Measurements from ENCODE around the gene TAF1C. TPM values are rescaled to one million over a fixed set of nuclear protein-coding genes. Genes with fewer than 3 reads are reported as not detected.

The TAF1C gene
- total RNA-seq, 1 donor, result 19.5 TPM

DNA sequence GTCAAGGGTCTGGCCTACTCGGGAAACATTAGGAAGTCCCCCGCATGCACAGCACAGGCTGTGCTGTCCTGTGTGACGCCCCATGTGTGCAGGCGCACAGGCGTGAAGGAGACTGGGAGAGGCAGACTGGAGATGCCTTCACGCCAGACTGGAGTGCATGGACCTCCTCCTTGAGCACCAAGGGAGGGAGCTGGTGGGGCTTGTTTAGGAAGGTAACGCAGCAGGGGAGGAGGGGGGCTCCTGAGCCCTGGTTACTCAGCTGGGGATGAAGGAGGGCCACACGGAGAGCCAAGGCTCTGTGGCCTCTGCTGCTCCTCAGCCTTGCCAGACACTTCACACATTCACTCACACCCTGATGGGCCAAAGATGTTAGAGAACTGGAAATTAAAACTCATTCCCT, 49.6 kb downstream of the TAF1C start:
- no peak overlapping the region for H3K4me3 ChIP-seq (ENCODE audit: insufficient read depth, low read length)
- peaks cover 68% of the 10 kb centered on the region for H3K79me2 ChIP-seq (ENCODE audit: insufficient read depth, low read length)

DNA sequence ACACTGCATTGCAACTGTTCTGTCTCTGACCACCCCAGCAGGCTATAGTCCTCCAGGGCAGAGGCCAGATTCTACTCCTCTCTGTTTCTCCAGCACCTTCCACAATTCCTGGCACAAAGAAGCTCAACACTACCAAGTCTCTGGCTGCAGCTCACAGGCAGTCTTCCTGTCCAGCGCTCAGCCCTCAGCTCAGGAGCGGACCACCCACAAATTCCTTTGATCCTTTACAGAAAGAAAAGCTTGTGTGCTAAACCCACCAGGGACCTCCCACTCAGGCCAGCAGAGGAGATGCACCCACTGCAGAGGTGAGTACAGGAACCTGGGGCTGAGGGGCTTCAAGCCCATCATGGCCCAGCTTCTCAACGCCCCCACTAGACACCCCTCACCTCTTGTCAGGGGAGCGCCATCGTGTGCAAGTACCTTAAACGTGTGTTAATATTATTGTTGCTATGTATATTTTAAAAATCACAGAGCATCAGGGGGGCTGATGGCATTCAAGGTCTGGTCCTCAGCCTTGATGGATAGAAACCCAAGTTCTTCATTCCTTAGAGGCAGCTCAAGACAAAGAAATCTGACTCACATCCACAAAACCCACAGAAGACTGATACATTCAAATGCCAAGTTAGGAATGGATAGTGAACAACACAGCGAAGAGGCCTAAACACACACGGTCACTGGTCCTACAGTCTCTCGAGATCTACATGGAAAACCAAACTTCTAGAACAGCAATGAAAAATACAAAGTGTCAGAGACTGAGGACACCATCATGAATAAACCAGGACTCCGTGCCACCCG, 50.3 kb downstream of the TAF1C start:
- H3K9me3 ChIP-seq (ENCODE audit: low read depth, low read length), result no peaks in the 10 kb centered on the region
- no peak overlapping the region for H3K27ac ChIP-seq (ENCODE audit: low read depth, low read length)
- no peak overlapping the region for H3K4me2 ChIP-seq (ENCODE audit: insufficient read depth, low read length)
- no peak overlapping the region for H3K4me3 ChIP-seq (ENCODE audit: insufficient read depth, low read length)
- H3K27me3 ChIP-seq (ENCODE audit: insufficient read depth, low read length), result no peaks in the 10 kb centered on the region
- H3K79me2 ChIP-seq (ENCODE audit: insufficient read depth, low read length), result peaks cover 64% of the 10 kb centered on the region
- no peak for DNase-seq (ENCODE audit: insufficient read length, low spot score, missing footprints)
- H2AFZ ChIP-seq (ENCODE audit: low read length), result no peak overlapping the region
- peaks cover 12% of the 10 kb centered on the region for H3K4me1 ChIP-seq (ENCODE audit: insufficient read depth, low read length)
- H3K36me3 ChIP-seq (ENCODE audit: insufficient read depth, low read length), result no peaks in the 10 kb centered on the region
- peaks cover 26% of the 10 kb centered on the region for H4K20me1 ChIP-seq (ENCODE audit: insufficient read depth, low read length)
- TF ChIP-seq, protein P1, sequence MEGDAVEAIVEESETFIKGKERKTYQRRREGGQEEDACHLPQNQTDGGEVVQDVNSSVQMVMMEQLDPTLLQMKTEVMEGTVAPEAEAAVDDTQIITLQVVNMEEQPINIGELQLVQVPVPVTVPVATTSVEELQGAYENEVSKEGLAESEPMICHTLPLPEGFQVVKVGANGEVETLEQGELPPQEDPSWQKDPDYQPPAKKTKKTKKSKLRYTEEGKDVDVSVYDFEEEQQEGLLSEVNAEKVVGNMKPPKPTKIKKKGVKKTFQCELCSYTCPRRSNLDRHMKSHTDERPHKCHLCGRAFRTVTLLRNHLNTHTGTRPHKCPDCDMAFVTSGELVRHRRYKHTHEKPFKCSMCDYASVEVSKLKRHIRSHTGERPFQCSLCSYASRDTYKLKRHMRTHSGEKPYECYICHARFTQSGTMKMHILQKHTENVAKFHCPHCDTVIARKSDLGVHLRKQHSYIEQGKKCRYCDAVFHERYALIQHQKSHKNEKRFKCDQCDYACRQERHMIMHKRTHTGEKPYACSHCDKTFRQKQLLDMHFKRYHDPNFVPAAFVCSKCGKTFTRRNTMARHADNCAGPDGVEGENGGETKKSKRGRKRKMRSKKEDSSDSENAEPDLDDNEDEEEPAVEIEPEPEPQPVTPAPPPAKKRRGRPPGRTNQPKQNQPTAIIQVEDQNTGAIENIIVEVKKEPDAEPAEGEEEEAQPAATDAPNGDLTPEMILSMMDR (IDR thresholded peaks at IDR 0.05; ENCODE audit: extremely low read depth, low read depth, low read length), result no peak

More for the DNA sequence above, 49.6 kb downstream of the TAF1C start:
- H2AFZ ChIP-seq (ENCODE audit: low read length), result no peak overlapping the region
- no peaks in the 10 kb centered on the region for H3K36me3 ChIP-seq (ENCODE audit: insufficient read depth, low read length)
- peaks cover 12% of the 10 kb centered on the region for H3K4me1 ChIP-seq (ENCODE audit: insufficient read depth, low read length)
- H3K4me2 ChIP-seq (ENCODE audit: insufficient read depth, low read length), result no peak overlapping the region
- DNase-seq (ENCODE audit: insufficient read length, low spot score, missing footprints), result no peak
- peaks cover 26% of the 10 kb centered on the region for H4K20me1 ChIP-seq (ENCODE audit: insufficient read depth, low read length)
- H3K27ac ChIP-seq (ENCODE audit: low read depth, low read length), result no peak overlapping the region
- H3K9me3 ChIP-seq (ENCODE audit: low read depth, low read length), result no peaks in the 10 kb centered on the region
- no peaks in the 10 kb centered on the region for H3K27me3 ChIP-seq (ENCODE audit: insufficient read depth, low read length)
- TF ChIP-seq, protein P1 (IDR thresholded peaks at IDR 0.05; ENCODE audit: extremely low read depth, low read depth, low read length), result no peak

DNA sequence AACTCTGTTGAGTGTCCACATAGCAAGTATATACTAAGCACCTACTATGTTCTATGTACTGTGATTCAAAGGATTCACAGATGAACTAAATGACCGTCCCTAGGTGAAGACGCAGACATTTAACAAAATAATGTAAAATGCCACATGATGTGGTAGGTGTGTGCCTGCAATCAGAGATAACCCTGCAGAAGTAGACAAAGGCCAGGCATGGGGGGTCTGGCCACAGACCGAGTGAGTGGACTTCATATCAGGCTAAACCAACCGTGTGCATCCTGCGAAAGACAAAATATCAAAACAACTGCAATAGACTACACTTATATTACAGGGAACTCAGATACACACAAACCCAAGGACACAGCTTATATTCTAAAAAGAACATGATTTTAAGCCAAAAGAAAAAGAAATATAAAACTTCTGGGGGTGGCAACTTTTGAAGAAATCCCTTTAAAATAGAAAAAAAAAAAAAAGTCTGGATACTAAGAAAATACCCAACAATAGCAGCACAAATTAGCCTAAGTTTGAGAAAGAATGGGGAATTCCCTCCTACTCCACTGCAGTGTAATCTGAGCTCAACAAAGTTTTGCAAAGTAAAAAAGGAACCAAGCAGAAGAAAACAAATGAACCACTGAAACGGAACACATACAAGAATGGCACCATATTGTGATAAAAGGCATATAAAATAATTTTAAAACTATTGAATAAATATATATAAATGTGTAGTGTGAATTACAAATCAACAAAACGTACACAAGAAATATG, 54.2 kb downstream of the TAF1C start:
- Histone ChIP-seq H3K4me2 (ENCODE audit: insufficient read depth, low read length) (no peak overlapping the region), H4K20me1 (ENCODE audit: insufficient read depth, low read length) (peaks cover 15% of the 10 kb centered on the region), H3K27me3 (ENCODE audit: insufficient read depth, low read length) (no peaks in the 10 kb centered on the region), H3K4me1 (ENCODE audit: insufficient read depth, low read length) (peaks cover 9% of the 10 kb centered on the region), H2AFZ (ENCODE audit: low read length) (no peak overlapping the region), H3K79me2 (ENCODE audit: insufficient read depth, low read length) (peaks cover 35% of the 10 kb centered on the region), H3K4me3 (ENCODE audit: insufficient read depth, low read length) (no peak overlapping the region), H3K36me3 (ENCODE audit: insufficient read depth, low read length) (peaks cover 17% of the 10 kb centered on the region), H3K9me3 (ENCODE audit: low read depth, low read length) (no peaks in the 10 kb centered on the region), H3K27ac (ENCODE audit: low read depth, low read length) (no peak overlapping the region)
- TF ChIP-seq, protein P1 (IDR thresholded peaks at IDR 0.05; ENCODE audit: extremely low read depth, low read depth, low read length), result no peak
- DNase-seq (ENCODE audit: insufficient read length, low spot score, missing footprints), result no peak

DNA sequence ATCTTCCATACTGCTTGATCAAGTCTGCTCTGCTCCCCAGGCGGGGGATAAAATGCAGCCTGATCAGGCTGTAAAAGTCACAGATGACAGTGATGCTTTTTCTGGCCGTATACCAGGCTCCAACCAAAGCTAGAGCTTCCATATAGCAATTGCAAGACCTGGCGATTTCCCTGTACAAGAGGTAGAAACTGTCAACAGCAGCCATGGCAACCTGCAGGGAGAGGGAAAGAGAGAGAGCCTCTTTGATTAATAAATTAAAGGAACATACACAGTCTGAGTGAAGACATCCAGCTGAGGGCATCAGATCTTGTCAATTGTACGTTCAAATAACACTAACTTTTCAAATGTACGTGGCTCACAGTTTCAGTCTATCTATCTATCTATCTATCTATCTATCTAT, 55.7 kb downstream of the TAF1C start:
- TF ChIP-seq, protein P1 (IDR thresholded peaks at IDR 0.05; ENCODE audit: extremely low read depth, low read depth, low read length), result no peak
- DNase-seq (ENCODE audit: insufficient read length, low spot score, missing footprints), result no peak

More for the DNA sequence above, 55.7 kb downstream of the TAF1C start:
- Histone ChIP-seq H3K36me3 (ENCODE audit: insufficient read depth, low read length) (peaks cover 17% of the 10 kb centered on the region), H3K4me1 (ENCODE audit: insufficient read depth, low read length) (peaks cover 7% of the 10 kb centered on the region), H3K4me2 (ENCODE audit: insufficient read depth, low read length) (no peak overlapping the region), H3K27ac (ENCODE audit: low read depth, low read length) (no peak overlapping the region), H3K4me3 (ENCODE audit: insufficient read depth, low read length) (no peak overlapping the region), H4K20me1 (ENCODE audit: insufficient read depth, low read length) (peaks cover 6% of the 10 kb centered on the region), H3K9me3 (ENCODE audit: low read depth, low read length) (no peaks in the 10 kb centered on the region), H3K79me2 (ENCODE audit: insufficient read depth, low read length) (peaks cover 19% of the 10 kb centered on the region), H3K27me3 (ENCODE audit: insufficient read depth, low read length) (no peaks in the 10 kb centered on the region), H2AFZ (ENCODE audit: low read length) (no peak overlapping the region)

Measured in osteoblast (primary cell).